Glutamatergic neuron (in vitro differentiated cells): ENCODE measurements around the gene NIF3L1. TPM values are rescaled to one million over a fixed set of nuclear protein-coding genes. Genes with fewer than 3 reads are reported as not detected.

Experiments used
- DNase-seq: peaks from one replicate; pipeline ENCODE4 v3.0.0; 2022
- H3K27ac Mint-ChIP-seq: one replicate; pipeline ENCODE4 v1.8.0; 2020; ENCODE audit warnings: mild to moderate bottlenecking, mixed read lengths, inconsistent platforms; ENCODE audit not compliant: unreplicated experiment
- H3K27me3 Mint-ChIP-seq: one replicate; pipeline ENCODE4 v1.8.0; 2020; ENCODE audit warnings: mild to moderate bottlenecking, moderate library complexity, mixed read lengths, inconsistent platforms; ENCODE audit not compliant: unreplicated experiment
- H3K36me3 Mint-ChIP-seq: one replicate; pipeline ENCODE4 v1.8.0; 2020; ENCODE audit warnings: mild to moderate bottlenecking, mixed read lengths, inconsistent platforms; ENCODE audit not compliant: unreplicated experiment
- H3K4me1 Mint-ChIP-seq: one replicate; pipeline ENCODE4 v1.8.0; 2020; ENCODE audit warnings: mild to moderate bottlenecking, low read depth, mixed read lengths, inconsistent platforms; ENCODE audit not compliant: unreplicated experiment
- H3K4me3 Mint-ChIP-seq: one replicate; pipeline ENCODE4 v1.8.0; 2020; ENCODE audit warnings: mild to moderate bottlenecking, mixed read lengths, inconsistent platforms; ENCODE audit not compliant: unreplicated experiment
- H3K9me3 Mint-ChIP-seq: one replicate; pipeline ENCODE4 v1.8.0; 2020; ENCODE audit warnings: mild to moderate bottlenecking, moderate library complexity, mixed read lengths, inconsistent platforms; ENCODE audit not compliant: unreplicated experiment
- CTCF ChIP-seq: fragments of 200-600 bp; sonication (generic); IDR thresholded peaks from one replicate; pipeline ENCODE4 v1.5.0; 2021; ENCODE audit not compliant: partially characterized antibody, unreplicated experiment
- total RNA-seq: library from RNA; stranded (reverse); fragmentation: NEBNext Ultra II Directional; extraction: Animal tissue kit (Norgen Biotek cat#: 25700); gene quantifications from one replicate; pipeline ENCODE4 v1.2.1, GENCODE V29; 2021; ENCODE audit not compliant: unreplicated experiment

NIF3L1 gene
- total RNA-seq, 1 donor from 2014 or later, result 19.7 TPM

DNA sequence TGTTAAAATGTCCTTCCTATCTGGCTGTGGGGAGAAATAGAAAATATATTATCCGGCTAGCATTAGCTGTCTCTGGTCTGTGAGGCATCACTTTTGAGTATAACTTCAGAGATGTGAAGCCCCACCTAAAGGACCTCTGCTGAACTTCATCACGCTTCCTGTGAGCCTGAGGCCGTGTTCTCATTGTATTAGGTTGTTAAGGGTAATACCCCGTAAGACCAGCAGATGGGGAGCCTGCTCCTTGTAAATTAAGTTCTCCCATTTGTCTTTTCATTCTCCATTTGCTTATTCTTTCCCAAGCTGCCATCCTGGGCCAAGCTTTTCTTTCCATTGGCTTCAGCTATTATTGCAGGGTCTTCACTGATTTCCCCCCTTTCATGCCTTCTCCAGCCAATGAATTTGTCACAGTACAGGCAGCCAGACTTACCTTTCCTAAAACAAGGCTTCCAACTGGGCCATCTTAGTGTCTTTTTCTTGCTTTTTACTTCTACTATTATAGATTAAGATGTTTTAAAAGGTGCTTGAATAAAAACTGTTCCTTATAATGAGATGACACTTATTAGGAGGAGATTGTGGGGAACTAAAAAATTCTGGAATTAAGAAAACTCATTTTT lies 12.4 kb downstream of the NIF3L1 start:
- no peaks in the 10 kb centered on the region for H3K27me3 Mint-ChIP-seq
- H3K9me3 Mint-ChIP-seq, result no peaks in the 10 kb centered on the region
- H3K36me3 Mint-ChIP-seq, result no peaks in the 10 kb centered on the region
- peak; percentile 56 for DNase-seq
- TF ChIP-seq CTCF, result peak; percentile 85
- no peak overlapping the region for H3K4me3 Mint-ChIP-seq
- no peak overlapping the region for H3K27ac Mint-ChIP-seq
- no peaks in the 10 kb centered on the region for H3K4me1 Mint-ChIP-seq

GRCh38 chr2:200905618-200906296 lies 16.6 kb downstream of the NIF3L1 start:
- no peaks in the 10 kb centered on the region for H3K9me3 Mint-ChIP-seq
- H3K36me3 Mint-ChIP-seq, result no peaks in the 10 kb centered on the region
- no peak overlapping the region for H3K27ac Mint-ChIP-seq
- DNase-seq, result peak; percentile 78
- H3K4me3 Mint-ChIP-seq, result no peak overlapping the region
- TF ChIP-seq CTCF, result peak; percentile 41
- H3K4me1 Mint-ChIP-seq, result no peaks in the 10 kb centered on the region
- H3K27me3 Mint-ChIP-seq, result no peaks in the 10 kb centered on the region

- TF ChIP-seq CTCF, result no peak
- no peak overlapping the region for H3K27ac Mint-ChIP-seq
- H3K4me3 Mint-ChIP-seq, result no peak overlapping the region
- no peaks in the 10 kb centered on the region for H3K9me3 Mint-ChIP-seq
- no peaks in the 10 kb centered on the region for H3K27me3 Mint-ChIP-seq
- H3K36me3 Mint-ChIP-seq, result no peaks in the 10 kb centered on the region
- DNase-seq, result no peak
- H3K4me1 Mint-ChIP-seq, result no peaks in the 10 kb centered on the region
These were observed 20.8 kb downstream of the NIF3L1 start for GRCh38 chr2:200909958-200910357.

GRCh38 chr2:200913654-200914053 lies 24.5 kb downstream of the NIF3L1 start:
- no peak for TF ChIP-seq CTCF
- H3K36me3 Mint-ChIP-seq, result no peaks in the 10 kb centered on the region
- H3K27me3 Mint-ChIP-seq, result no peaks in the 10 kb centered on the region
- no peak overlapping the region for H3K4me3 Mint-ChIP-seq
- no peak overlapping the region for H3K27ac Mint-ChIP-seq
- no peaks in the 10 kb centered on the region for H3K4me1 Mint-ChIP-seq
- DNase-seq, result no peak
- H3K9me3 Mint-ChIP-seq, result no peaks in the 10 kb centered on the region

DNA sequence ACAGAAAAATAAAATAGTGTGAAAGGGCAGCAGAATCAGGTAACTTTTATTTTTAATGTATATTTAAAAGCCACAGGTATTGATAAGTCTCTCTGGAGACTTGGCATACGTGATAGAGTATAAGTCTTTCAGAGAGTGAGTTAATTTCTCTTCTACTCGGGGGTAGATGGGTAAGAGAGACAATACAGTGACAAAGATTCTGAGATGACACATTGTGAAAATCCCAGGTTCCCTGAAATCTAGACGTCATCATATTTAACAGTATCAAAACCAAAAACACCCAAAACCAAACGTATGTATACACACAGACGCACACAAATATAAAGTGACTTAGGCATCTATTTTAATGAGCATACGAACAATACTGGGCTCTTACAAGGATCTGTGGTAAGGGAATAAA lies 33.3 kb downstream of the NIF3L1 start:
- H3K4me3 Mint-ChIP-seq, result no peak overlapping the region
- no peaks in the 10 kb centered on the region for H3K36me3 Mint-ChIP-seq
- peaks cover 1% of the 10 kb centered on the region for H3K9me3 Mint-ChIP-seq
- no peak overlapping the region for H3K27ac Mint-ChIP-seq
- no peak for DNase-seq
- H3K27me3 Mint-ChIP-seq, result no peaks in the 10 kb centered on the region
- no peak for TF ChIP-seq CTCF
- H3K4me1 Mint-ChIP-seq, result no peaks in the 10 kb centered on the region
